HUES64 (cell line): ENCODE data around the gene IGDCC3.

Source experiments
- H3K27ac ChIP-seq: 2 replicates; pipeline ENCODE4 v1.7.0; 2013; ENCODE audit warnings: low read depth, low read length, inconsistent platforms
- H3K27me3 ChIP-seq: 2 replicates; pipeline ENCODE4 v1.6.1; 2013; ENCODE audit warnings: mild to moderate bottlenecking, low read length; ENCODE audit not compliant: insufficient read depth
- H3K36me3 ChIP-seq: 2 replicates; pipeline ENCODE4 v1.6.1; 2013; ENCODE audit warnings: mild to moderate bottlenecking, low read length; ENCODE audit not compliant: insufficient read depth
- H3K4me1 ChIP-seq: 2 replicates; pipeline ENCODE4 v1.6.1; 2013; ENCODE audit warnings: mild to moderate bottlenecking, low read length, moderate library complexity; ENCODE audit not compliant: insufficient read depth
- H3K4me3 ChIP-seq: 2 replicates; pipeline ENCODE4 v1.5.1; 2013; ENCODE audit warnings: mild to moderate bottlenecking, low read length, moderate library complexity
- H3K9ac ChIP-seq: 2 replicates; pipeline ENCODE4 v1.6.1; 2013; ENCODE audit warnings: mild to moderate bottlenecking, low read depth, low read length
- H3K9me3 ChIP-seq: 2 replicates; pipeline ENCODE4 v1.6.1; 2013; ENCODE audit warnings: low read depth, low read length; ENCODE audit not compliant: insufficient read depth
- WGBS: fragments of 150-250, 120-280 bp; methylation state at CpG from one replicate; pipeline ENCODE4 v1.1.7; 2013; ENCODE audit warnings: missing lambda C conversion rate; 5-methylcytosine and 5-hydroxymethylcytosine counted together

The IGDCC3 gene

DNA sequence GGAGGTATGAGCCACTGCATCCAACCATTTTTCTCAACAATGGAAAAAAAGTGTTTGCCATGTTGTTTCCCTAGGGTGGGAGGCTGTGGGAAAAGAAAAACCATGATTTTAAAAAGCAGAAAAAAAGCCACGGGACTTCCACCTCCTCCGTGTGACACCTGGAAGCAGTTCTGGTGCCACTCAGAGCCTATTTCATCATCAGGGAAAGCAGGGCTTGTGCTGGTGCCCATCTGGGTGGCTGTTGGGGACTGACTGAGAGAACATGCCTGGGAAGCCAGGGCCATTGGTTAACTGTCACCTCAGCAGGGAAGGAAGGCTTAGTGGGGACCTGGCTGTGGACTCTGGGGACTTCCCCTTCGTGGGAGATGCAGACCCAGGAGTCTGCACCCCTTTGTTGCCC lies 66.0 kb downstream of the IGDCC3 start:
- H3K27me3 ChIP-seq: no peaks in the 10 kb centered on the region
- H3K36me3 ChIP-seq: no peaks in the 10 kb centered on the region
- 78% methylated on average over 3 of the region's 3 CpGs for whole genome bisulfite sequencing
- H3K9me3 ChIP-seq: no peaks in the 10 kb centered on the region
- H3K4me1 ChIP-seq: no peaks in the 10 kb centered on the region
- H3K27ac ChIP-seq: no peak overlapping the region
- H3K9ac ChIP-seq: no peak overlapping the region
- H3K4me3 ChIP-seq: no peak overlapping the region

DNA sequence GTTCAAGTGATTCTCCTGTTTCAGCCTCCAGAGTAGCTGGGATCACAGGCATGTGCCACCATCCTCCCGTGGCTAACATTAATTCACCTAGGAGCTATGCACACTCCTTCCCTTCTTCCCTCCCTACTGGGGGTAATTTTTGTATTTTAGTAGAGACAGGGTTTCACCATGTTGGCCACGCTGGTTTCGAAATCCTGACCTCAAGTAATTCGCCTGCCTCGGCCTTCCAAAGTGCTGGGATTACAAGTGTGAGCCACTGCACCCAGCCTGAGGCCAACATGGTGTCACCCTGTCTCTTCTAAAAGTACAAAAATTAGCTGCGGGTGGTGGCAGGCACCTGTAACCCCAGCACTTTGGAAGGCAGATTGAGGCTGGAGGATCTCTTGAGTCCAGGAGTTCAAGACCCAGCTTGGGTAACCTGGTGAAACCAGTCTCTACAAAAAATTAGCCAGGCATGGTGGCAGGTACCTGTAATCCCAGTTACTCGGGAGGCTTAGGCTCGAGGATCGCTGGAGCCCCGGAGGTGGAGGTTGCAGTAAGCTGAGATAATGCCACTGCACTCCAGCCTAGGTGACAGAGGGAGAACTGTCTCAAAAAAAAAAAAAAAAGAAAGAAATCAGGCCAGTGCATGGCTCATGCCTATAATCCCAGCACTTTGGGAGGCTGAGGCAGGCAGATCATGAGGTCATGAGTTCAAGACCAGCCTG lies 67.2 kb downstream of the IGDCC3 start:
- Histone ChIP-seq H3K4me1 (no peaks in the 10 kb centered on the region), H3K9ac (no peak overlapping the region), H3K4me3 (no peak overlapping the region), H3K27me3 (no peaks in the 10 kb centered on the region), H3K27ac (no peak overlapping the region), H3K9me3 (no peaks in the 10 kb centered on the region), H3K36me3 (no peaks in the 10 kb centered on the region)
- 91% methylated on average over 10 of the region's 10 CpGs for WGBS

DNA sequence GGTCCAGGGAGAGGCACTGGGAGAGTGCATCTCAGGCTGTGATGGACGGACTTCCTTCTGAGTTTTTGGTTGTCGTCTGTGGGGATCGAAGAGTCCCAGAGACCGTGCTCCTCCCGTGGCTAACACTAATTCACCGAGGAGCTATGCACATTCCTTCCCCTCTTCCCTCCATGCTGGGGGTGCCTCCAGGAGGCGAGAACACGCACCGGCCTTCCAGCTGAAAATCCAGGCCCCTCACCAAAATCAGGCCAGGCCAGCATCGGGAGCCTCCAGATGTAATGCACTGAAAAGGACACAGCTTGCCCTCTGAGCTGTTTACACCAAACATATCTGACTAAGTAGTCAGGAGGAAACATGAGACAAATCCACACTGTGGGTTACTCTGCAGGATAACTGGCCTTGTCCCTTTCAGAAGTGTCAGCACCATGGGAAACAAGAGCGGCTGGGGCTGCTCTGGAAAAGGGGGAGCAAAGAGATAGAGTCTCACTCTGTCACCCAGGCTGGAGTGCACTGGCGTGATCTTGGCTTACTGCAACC lies 67.9 kb downstream of the IGDCC3 start:
- H3K27me3 ChIP-seq: no peaks in the 10 kb centered on the region
- 82% methylated on average over 12 of the region's 12 CpGs for WGBS
- no peak overlapping the region for H3K9ac ChIP-seq
- H3K36me3 ChIP-seq: no peaks in the 10 kb centered on the region
- no peaks in the 10 kb centered on the region for H3K9me3 ChIP-seq
- H3K4me1 ChIP-seq: no peaks in the 10 kb centered on the region
- no peak overlapping the region for H3K4me3 ChIP-seq
- no peak overlapping the region for H3K27ac ChIP-seq

DNA sequence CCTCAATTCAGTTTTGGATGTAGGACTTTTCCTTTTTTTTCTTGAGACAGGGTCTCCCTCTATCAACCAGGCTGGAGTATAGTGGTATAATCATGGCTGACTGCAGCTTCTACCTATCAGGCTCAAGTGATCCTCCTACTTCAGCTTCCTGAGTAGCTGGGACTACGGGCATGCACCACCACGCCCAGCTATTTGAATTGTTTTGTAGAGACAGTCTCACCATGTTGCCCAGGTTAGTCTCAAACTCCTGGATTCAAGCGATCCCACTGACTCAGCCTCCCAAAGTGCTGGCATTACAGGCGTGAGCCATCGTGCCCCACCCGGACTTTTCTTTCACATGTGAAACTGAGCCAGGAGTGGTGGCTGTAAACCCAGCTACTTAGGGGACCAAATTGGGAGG lies 69.8 kb downstream of the IGDCC3 start:
- Histone ChIP-seq H3K36me3 (no peaks in the 10 kb centered on the region), H3K4me3 (no peak overlapping the region), H3K9me3 (no peaks in the 10 kb centered on the region), H3K4me1 (peaks cover 8% of the 10 kb centered on the region; the same call in 1 of the 2 replicates), H3K27ac (no peak overlapping the region), H3K9ac (no peak overlapping the region), H3K27me3 (no peaks in the 10 kb centered on the region)
- WGBS: 93% methylated on average over 6 of the region's 6 CpGs

DNA sequence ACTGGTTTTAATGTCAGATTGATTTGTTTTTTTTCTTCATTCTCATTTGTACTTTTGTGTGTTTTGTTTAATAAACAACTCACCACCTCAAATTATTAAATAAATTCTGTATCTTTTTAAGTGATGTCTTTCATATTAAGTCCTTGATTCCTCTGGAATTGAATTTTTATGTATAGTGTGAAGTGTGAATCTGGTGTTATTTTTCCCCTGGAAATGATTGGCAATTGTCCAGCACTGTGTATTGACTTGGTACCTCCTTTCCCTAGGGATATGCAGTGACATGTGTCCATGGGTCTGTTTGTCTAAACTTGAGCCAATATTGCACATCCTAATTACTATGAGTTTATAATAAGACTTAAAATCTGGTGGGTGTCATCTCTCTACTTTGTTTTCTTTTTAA lies 71.3 kb downstream of the IGDCC3 start:
- Histone ChIP-seq H3K9ac (no peak overlapping the region), H3K36me3 (no peaks in the 10 kb centered on the region), H3K27me3 (no peaks in the 10 kb centered on the region)

DNA sequence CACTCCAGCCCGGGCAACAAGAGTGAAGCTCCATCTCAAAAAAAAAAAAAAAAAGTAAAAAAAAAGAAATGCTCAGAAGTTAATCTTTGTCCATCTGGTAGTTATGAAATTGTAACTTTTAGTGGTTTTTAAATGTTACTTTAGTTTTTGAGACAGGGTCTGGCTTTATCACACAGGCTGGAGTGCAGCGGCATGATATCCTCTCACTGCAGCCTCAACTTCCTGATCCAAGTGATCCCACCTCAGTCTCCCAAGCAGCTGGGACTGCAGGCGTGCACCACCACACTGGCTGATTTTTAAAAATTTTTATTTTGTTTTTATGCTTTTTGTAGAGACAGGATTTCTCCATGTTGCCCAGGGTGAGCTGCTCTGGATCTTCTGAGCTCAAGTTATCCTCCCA lies 72.0 kb downstream of the IGDCC3 start:
- no peak overlapping the region for H3K4me3 ChIP-seq
- H3K27ac ChIP-seq: no peak overlapping the region
- WGBS: 98% methylated on average over 3 of the region's 3 CpGs
- H3K4me1 ChIP-seq: peaks cover 8% of the 10 kb centered on the region; the same call in 1 of the 2 replicates
- no peaks in the 10 kb centered on the region for H3K36me3 ChIP-seq
- H3K27me3 ChIP-seq: no peaks in the 10 kb centered on the region
- H3K9me3 ChIP-seq: no peaks in the 10 kb centered on the region
- no peak overlapping the region for H3K9ac ChIP-seq

More for the DNA sequence above, 71.3 kb downstream of the IGDCC3 start:
- Histone ChIP-seq H3K27ac (no peak overlapping the region), H3K4me3 (no peak overlapping the region), H3K9me3 (no peaks in the 10 kb centered on the region), H3K4me1 (peaks cover 8% of the 10 kb centered on the region; the same call in 1 of the 2 replicates)

DNA sequence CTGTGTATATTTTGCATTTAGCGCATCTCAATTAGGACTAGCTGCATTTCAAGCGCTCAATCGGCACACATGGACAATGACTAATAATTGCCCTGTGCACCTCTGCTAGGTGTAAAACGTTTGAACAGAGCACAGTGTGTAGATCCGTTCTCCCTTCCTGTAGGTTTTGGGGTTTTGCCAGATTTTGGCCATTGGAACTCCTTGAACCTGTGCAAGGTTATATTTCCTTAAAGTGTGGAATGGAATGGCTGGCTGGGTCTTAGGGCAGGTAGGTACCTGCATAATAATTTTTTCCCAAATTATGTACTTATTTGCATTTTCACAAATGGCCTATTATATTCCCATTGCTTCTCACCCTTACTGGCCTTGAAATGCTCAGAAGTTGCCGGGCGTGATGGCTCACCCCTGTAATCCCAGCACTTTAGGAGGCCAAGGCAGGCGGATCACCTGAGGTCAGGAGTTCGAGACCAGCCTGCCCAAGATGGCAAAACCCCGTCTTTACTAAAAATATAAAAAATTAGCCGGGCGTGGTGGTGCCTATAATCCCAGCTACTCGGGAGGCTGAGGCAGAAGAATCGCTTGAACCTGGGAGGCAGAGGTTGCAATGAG lies 72.5 kb downstream of the IGDCC3 start:
- no peaks in the 10 kb centered on the region for H3K9me3 ChIP-seq
- no peaks in the 10 kb centered on the region for H3K27me3 ChIP-seq
- H3K4me1 ChIP-seq: peaks cover 8% of the 10 kb centered on the region; the same call in 1 of the 2 replicates
- H3K27ac ChIP-seq: peak overlapping the region; percentile 4; the same call in 1 of the 2 replicates
- no peaks in the 10 kb centered on the region for H3K36me3 ChIP-seq
- WGBS: 71% methylated on average over 14 of the region's 14 CpGs
- H3K4me3 ChIP-seq: no peak overlapping the region
- H3K9ac ChIP-seq: no peak overlapping the region

DNA sequence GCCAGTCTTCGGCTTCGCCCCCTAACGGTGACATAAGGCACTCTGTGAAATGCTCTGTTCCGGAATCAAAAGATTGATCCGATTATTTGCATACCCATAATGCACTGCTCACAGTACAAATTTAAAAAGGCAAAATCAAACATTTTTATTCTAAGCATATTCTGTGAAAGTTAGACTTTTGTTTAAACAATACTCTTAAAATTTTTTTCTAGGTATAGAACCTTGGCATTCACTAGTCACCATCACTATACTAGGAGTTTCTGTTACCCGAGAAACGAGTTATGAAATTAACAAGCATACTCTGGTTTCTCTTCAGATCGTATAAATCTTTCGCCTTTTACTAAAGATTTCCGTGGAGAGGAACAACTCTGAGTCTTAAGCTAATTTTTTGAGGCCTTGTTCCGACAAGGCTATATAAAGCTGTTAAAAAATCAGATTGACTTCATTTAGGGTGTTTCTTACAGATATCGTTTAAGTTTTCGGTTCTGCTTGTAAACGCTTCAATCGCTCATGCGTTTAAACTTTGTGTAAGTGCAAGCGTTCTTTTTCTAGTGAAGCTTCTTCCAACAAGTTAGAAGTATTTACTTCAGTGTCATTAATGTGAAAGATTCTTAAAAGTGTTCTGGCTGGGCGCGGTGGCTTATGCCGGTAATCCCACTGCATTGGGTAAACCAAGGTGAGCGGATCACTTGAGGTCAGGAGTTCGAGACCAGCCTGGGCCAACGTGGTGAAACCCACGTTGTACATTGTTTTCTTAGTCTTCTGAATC lies 73.2 kb downstream of the IGDCC3 start, which contains the start of gene RNU5B-1:
TSS of gene RNU5B-1 (plus strand) at position 297 of the 769 bp plus-strand sequence.
- Histone ChIP-seq H3K4me3 (peak within 1 kb of the TSS; percentile 52), H3K27ac (peak within 1 kb of the TSS; percentile 89), H3K36me3 (no peaks in the 10 kb centered on the region), H3K9ac (peak within 1 kb of the TSS; percentile 87), H3K9me3 (no peaks in the 10 kb centered on the region), H3K4me1 (peaks cover 8% of the 10 kb centered on the region; the same call in 1 of the 2 replicates), H3K27me3 (no peaks in the 10 kb centered on the region)
- 1% methylated on average over 24 of the region's 24 CpGs for WGBS

DNA sequence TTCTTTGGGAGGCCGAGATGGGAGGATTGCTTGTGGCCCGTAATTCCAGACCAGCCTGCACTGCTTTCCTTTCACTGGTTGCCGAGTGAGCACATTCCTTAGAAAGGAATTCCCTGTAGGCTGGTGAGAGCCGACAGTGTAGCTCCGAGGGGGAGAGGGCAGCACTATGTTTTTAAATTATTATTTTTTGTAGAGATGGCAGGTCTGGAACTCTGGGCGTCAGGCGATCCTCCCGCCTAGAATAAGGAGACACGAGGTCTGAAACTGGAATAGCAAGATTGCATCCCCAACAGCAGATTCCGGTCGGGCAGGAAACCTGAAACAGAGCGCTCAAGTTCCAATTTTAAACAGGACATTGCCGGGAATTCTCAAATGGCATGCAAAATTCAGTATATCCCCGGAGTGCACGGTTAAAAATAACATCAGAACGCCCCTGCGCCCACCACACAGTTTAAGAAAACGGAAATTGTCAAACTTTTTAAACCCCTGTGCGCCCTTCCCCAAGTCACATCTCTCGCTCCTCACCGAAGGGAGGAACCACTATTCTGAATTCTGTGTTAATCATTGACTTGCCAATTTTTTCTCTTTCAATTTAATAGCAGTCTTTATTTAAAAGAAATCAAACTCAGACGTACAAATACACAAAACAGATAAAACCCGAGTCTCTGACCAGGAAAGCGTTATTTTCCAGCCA lies 74.0 kb downstream of the IGDCC3 start:
- H3K27ac ChIP-seq: peak overlapping the region; percentile 89
- H3K9me3 ChIP-seq: no peaks in the 10 kb centered on the region
- H3K4me1 ChIP-seq: peaks cover 8% of the 10 kb centered on the region; the same call in 1 of the 2 replicates
- peak overlapping the region; percentile 52 for H3K4me3 ChIP-seq
- H3K9ac ChIP-seq: peak overlapping the region; percentile 87
- H3K36me3 ChIP-seq: no peaks in the 10 kb centered on the region
- H3K27me3 ChIP-seq: no peaks in the 10 kb centered on the region
- 25% methylated on average over 24 of the region's 24 CpGs for WGBS

DNA sequence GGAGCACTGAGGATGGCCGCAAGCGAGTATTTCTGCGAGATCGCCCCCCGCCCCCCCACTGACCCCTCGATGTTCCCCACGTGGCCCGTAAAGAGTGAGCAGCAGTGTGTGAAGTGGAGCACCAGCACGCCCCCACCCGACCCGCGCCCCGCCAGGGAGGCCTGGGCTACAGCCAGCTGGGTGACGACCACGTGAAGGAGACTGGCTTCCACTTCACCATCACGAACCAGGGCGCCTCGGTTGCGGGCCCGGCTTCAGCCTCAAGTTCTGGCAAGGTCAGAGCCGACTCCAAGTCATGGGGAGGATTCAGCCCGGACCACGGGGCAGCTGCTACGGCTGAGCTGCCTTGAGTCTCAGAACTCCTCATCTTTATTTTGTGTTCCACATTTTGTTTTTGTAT lies 75.7 kb downstream of the IGDCC3 start:
- Histone ChIP-seq H3K9me3 (no peaks in the 10 kb centered on the region), H3K4me1 (peaks cover 8% of the 10 kb centered on the region; the same call in 1 of the 2 replicates), H3K27ac (no peak overlapping the region), H3K9ac (no peak overlapping the region), H3K4me3 (no peak overlapping the region), H3K27me3 (no peaks in the 10 kb centered on the region), H3K36me3 (no peaks in the 10 kb centered on the region)
- 89% methylated on average over 24 of the region's 24 CpGs for WGBS
